ENCODE data around the gene PRPF38A.

The PRPF38A gene

GRCh38 chr1:52404116-52404974 lies at the start of gene PRPF38A, which contains the start of gene ORC1:
TSS of gene PRPF38A (plus strand) at chr1:52404602. CDS start at chr1:52404750, 148 bp downstream.
TSS of gene ORC1 (minus strand) at chr1:52404423. CDS start at chr1:52402223, 2,200 bp downstream.
- TF ChIP-seq MYC (IDR thresholded peaks at IDR 0.05; ENCODE audit: low read depth, low read length) (peak; percentile 78), MAX (IDR thresholded peaks at IDR 0.05; ENCODE audit: low read depth, low read length) (peak; percentile 80), CTCF (IDR thresholded peaks at IDR 0.05; ENCODE audit: low read depth, low read length) (peak; percentile 24), POLR2A (IDR thresholded peaks at IDR 0.05; ENCODE audit: extremely low read depth, insufficient read length) (peak; percentile 75)
- H3K4me3 ChIP-seq (ENCODE audit: low read depth, low read length), result peak within 1 kb of the TSS; percentile 90
- DNase-seq (ENCODE audit: low read depth), result peak; percentile 96

GRCh38 chr1:52355436-52355835 lies 49.0 kb upstream of the PRPF38A start:
- TF ChIP-seq CTCF (IDR thresholded peaks at IDR 0.05; ENCODE audit: low read depth, low read length) (no peak), MYC (IDR thresholded peaks at IDR 0.05; ENCODE audit: low read depth, low read length) (no peak), MAX (IDR thresholded peaks at IDR 0.05; ENCODE audit: low read depth, low read length) (no peak), POLR2A (IDR thresholded peaks at IDR 0.05; ENCODE audit: extremely low read depth, insufficient read length) (no peak)
- no peak overlapping the region for H3K4me3 ChIP-seq (ENCODE audit: low read depth, low read length)
- DNase-seq (ENCODE audit: low read depth), result no peak

GRCh38 chr1:52355847-52356505 lies 48.4 kb upstream of the PRPF38A start:
- no peak overlapping the region for H3K4me3 ChIP-seq (ENCODE audit: low read depth, low read length)
- no peak for TF ChIP-seq MYC (IDR thresholded peaks at IDR 0.05; ENCODE audit: low read depth, low read length)
- DNase-seq (ENCODE audit: low read depth), result no peak

- DNase-seq (ENCODE audit: low read depth), result no peak
- H3K4me3 ChIP-seq (ENCODE audit: low read depth, low read length), result no peak overlapping the region
- no peak for TF ChIP-seq MAX (IDR thresholded peaks at IDR 0.05; ENCODE audit: low read depth, low read length)
- TF ChIP-seq CTCF (IDR thresholded peaks at IDR 0.05; ENCODE audit: low read depth, low read length), result no peak
- TF ChIP-seq MYC (IDR thresholded peaks at IDR 0.05; ENCODE audit: low read depth, low read length), result no peak
- no peak for TF ChIP-seq POLR2A (IDR thresholded peaks at IDR 0.05; ENCODE audit: extremely low read depth, insufficient read length)
Measured at GRCh38 chr1:52356818-52357355, 47.5 kb upstream of the PRPF38A start.

- no peak overlapping the region for H3K4me3 ChIP-seq (ENCODE audit: low read depth, low read length)
- no peak for DNase-seq (ENCODE audit: low read depth)
- TF ChIP-seq MAX (IDR thresholded peaks at IDR 0.05; ENCODE audit: low read depth, low read length) (no peak), MYC (IDR thresholded peaks at IDR 0.05; ENCODE audit: low read depth, low read length) (no peak), POLR2A (IDR thresholded peaks at IDR 0.05; ENCODE audit: extremely low read depth, insufficient read length) (no peak), CTCF (IDR thresholded peaks at IDR 0.05; ENCODE audit: low read depth, low read length) (no peak)
Measured at GRCh38 chr1:52357397-52357796, 47.0 kb upstream of the PRPF38A start.

Measured in NB4 (cell line).